GM23248 (cell line): Measurements from ENCODE around the gene RXRA. TPM values are rescaled to one million over a fixed set of nuclear protein-coding genes. Genes with fewer than 3 reads are reported as not detected.

Source experiments
- DNase-seq: peaks from one replicate; pipeline ENCODE4 v3.0.0-alpha.2; 2015
- H2AFZ ChIP-seq: fragments of 200-600 bp; sonication (generic); 2 replicates; pipeline ENCODE4 v1.6.1; 2016; ENCODE audit warnings: antibody characterized with exemption
- H3F3A ChIP-seq: fragments of 200-600 bp; sonication (generic); 2 replicates; pipeline ENCODE4 v1.6.1; 2016; ENCODE audit warnings: mild to moderate bottlenecking, antibody characterized with exemption, mixed run types; ENCODE audit not compliant: insufficient read depth
- H3K27ac ChIP-seq: fragments of 200-600 bp; sonication (generic); 2 replicates; pipeline ENCODE4 v1.5.1; 2016; ENCODE audit warnings: mild to moderate bottlenecking
- H3K27me3 ChIP-seq: fragments of 200-600 bp; sonication (generic); replicated peaks from 2 replicates; pipeline ENCODE4 v1.6.1; 2016; ENCODE audit warnings: mild to moderate bottlenecking; ENCODE audit not compliant: insufficient read depth
- H3K36me3 ChIP-seq: fragments of 200-600 bp; sonication (generic); 2 replicates; pipeline ENCODE4 v1.6.1; 2016; ENCODE audit warnings: low read depth, mild to moderate bottlenecking
- H3K4me1 ChIP-seq: fragments of 200-600 bp; sonication (generic); 2 replicates; pipeline ENCODE4 v1.6.1; 2016; ENCODE audit warnings: mild to moderate bottlenecking; ENCODE audit not compliant: insufficient read depth
- H3K4me2 ChIP-seq: fragments of 200-600 bp; sonication (generic); one replicate; pipeline ENCODE4 v1.6.1; 2016; ENCODE audit warnings: mild to moderate bottlenecking; ENCODE audit not compliant: unreplicated experiment
- H3K4me3 ChIP-seq: fragments of 200-600 bp; sonication (generic); 2 replicates; pipeline ENCODE4 v1.5.1; 2016; ENCODE audit warnings: mild to moderate bottlenecking
- H3K79me2 ChIP-seq: fragments of 200-600 bp; sonication (generic); 2 replicates; pipeline ENCODE4 v1.6.1; 2016; ENCODE audit warnings: mild to moderate bottlenecking; ENCODE audit not compliant: insufficient read depth
- H3K9ac ChIP-seq: fragments of 200-600 bp; sonication (generic); 2 replicates; pipeline ENCODE4 v1.6.1; 2016; ENCODE audit warnings: mild to moderate bottlenecking
- H3K9me2 ChIP-seq: fragments of 200-600 bp; sonication (generic); 2 replicates; pipeline ENCODE4 v1.6.1; 2016; ENCODE audit warnings: mixed run types, mild to moderate bottlenecking, moderate library complexity; ENCODE audit not compliant: insufficient read depth
- H3K9me3 ChIP-seq: fragments of 200-600 bp; sonication (generic); one replicate; pipeline ENCODE4 v1.6.1; 2017; ENCODE audit warnings: low read depth
- H4K20me1 ChIP-seq: fragments of 200-600 bp; sonication (generic); 2 replicates; pipeline ENCODE4 v1.6.0; 2016; ENCODE audit not compliant: insufficient read depth
- EZH2 ChIP-seq: fragments of 200-600 bp; sonication (generic); IDR thresholded peaks from 2 replicates; pipeline ENCODE4 v1.6.1; 2018; ENCODE audit warnings: antibody characterized with exemption, mild to moderate bottlenecking; ENCODE audit not compliant: insufficient read depth, poor library complexity, severe bottlenecking
- EZH2phosphoT487 ChIP-seq: fragments of 200-600 bp; sonication (generic); IDR thresholded peaks from 2 replicates; pipeline ENCODE4 v1.6.1; 2018; ENCODE audit warnings: antibody characterized with exemption, moderate library complexity, mild to moderate bottlenecking, low read depth; ENCODE audit not compliant: insufficient read depth
- WGBS, 2 experiments: methylation state at CpG; one replicate each; pipeline ENCODE4 v1.1.6; 2015 to 2017; ENCODE audit warnings: low lambda C conversion rate in 2 of 2, low coverage in 1 of 2; ENCODE audit errors: missing lambda C conversion rate in 2 of 2; 5-methylcytosine and 5-hydroxymethylcytosine counted together
- in situ Hi-C: fragments of 300-500 bp; cut with MboI; formaldehyde crosslinking; loops from 2 replicates; pipeline ENCODE4 v1.15.0; 2020
- polyA plus RNA-seq: library from polyadenylated mRNA; unstranded; fragments of >200 nt; fragmentation: Nextera tagmentation; extraction: Ambion mirVana; gene quantifications from 2 replicates; pipeline ENCODE4 v1.2.1, GENCODE V29; 2016
- total RNA-seq: library from RNA; depleted of rRNA; stranded (reverse); fragments of >200 nt; shearing (Covaris generic); gene quantifications from 2 replicates; pipeline ENCODE4 v1.2.3, GENCODE V29; 2014

RXRA gene
- total and polyA plus RNA-seq, 2 experiments from 2014 or later = 3.9 to 34.8 TPM

- H4K20me1 ChIP-seq = no peaks in the 10 kb centered on the region; the same call in 1 of the 2 replicates
- DNase-seq = no peak
- H3K27ac ChIP-seq = no peak overlapping the region
- H3K9me3 ChIP-seq = no peaks in the 10 kb centered on the region
- H3K9me2 ChIP-seq = no peaks in the 10 kb centered on the region
- peaks cover 28% of the 10 kb centered on the region for H3K4me1 ChIP-seq
- no peak overlapping the region for H3K4me3 ChIP-seq
- H3K79me2 ChIP-seq = peaks cover 93% of the 10 kb centered on the region
- no peaks in the 10 kb centered on the region for H3K27me3 ChIP-seq
- H3K4me2 ChIP-seq = no peak overlapping the region
- no peak overlapping the region for H2AFZ ChIP-seq
- H3K36me3 ChIP-seq = no peaks in the 10 kb centered on the region
- peaks cover 5% of the 10 kb centered on the region; the same call in 1 of the 2 replicates for H3F3A ChIP-seq
- TF ChIP-seq EZH2phosphoT487 (no peak), EZH2 (no peak)
- no peak overlapping the region for H3K9ac ChIP-seq
- in situ Hi-C loops = no loop called here
- 95 to 100% methylated on average over 2 to 3 of the region's 3 CpGs for WGBS, 2 experiments
Measured at GRCh38 chr9:134368571-134368970, 42.3 kb downstream of the RXRA start.

DNA sequence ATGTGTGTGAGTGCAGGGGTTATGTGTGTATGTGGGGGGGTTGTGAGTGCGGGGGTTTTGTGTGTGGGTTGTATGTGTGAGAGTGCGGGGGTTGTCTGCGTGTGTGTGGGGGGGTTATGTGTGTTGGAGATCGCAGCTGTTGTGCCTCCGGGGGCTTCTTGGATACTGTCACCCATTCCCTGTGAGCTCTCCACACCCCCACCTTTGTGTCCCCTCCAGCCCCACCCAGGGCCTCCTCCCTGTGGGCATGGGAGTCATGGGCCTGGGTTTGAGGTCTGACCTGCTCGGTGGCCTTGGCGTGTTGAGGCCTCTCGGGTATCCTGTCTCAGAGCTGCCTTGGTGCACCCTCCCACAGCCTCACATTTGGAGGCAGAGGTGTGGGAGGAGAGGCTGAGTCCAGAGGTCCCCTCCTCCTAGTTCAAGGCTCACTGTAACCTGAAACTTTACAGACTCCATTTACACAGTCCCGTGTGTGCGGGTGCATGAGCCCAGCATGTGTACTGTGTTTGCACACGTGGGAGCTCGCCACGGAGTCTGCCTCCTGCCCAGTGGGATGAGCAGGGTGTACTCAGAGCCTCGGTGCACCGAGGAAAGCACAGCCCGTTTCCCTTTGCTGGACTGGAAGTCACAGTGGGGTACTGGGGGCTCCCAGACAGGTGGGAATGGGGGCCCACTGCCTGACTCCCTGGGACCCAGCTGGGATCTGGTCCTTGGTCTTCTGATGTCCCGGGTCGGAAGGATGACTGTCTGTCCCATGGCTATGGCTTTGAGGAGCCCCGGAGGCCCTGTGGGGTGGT, 43.4 kb downstream of the RXRA start:
- no peaks in the 10 kb centered on the region for H3K9me3 ChIP-seq
- peaks cover 93% of the 10 kb centered on the region for H3K79me2 ChIP-seq
- 71 to 79% methylated on average over 14 to 19 of the region's 19 CpGs for WGBS, 2 experiments
- in situ Hi-C loops = no loop called here
- H3K9ac ChIP-seq = no peak overlapping the region
- H3K27ac ChIP-seq = no peak overlapping the region
- H3K36me3 ChIP-seq = no peaks in the 10 kb centered on the region
- no peaks in the 10 kb centered on the region; the same call in 1 of the 2 replicates for H4K20me1 ChIP-seq
- TF ChIP-seq EZH2 = no peak
- TF ChIP-seq EZH2phosphoT487 = no peak
- no peaks in the 10 kb centered on the region for H3K9me2 ChIP-seq
- no peak for DNase-seq
- no peak overlapping the region for H3K4me3 ChIP-seq
- H3K4me1 ChIP-seq = peaks cover 28% of the 10 kb centered on the region
- H3K4me2 ChIP-seq = no peak overlapping the region
- no peak overlapping the region for H2AFZ ChIP-seq
- H3K27me3 ChIP-seq = no peaks in the 10 kb centered on the region
- H3F3A ChIP-seq = peaks cover 5% of the 10 kb centered on the region; the same call in 1 of the 2 replicates

GRCh38 chr9:134370213-134370492, 43.9 kb downstream of the RXRA start:
- in situ Hi-C loops = no loop called here
- Histone ChIP-seq H3K4me3 (no peak overlapping the region), H3K9me2 (no peaks in the 10 kb centered on the region), H3K4me1 (peaks cover 32% of the 10 kb centered on the region), H3K27me3 (no peaks in the 10 kb centered on the region), H3K9me3 (no peaks in the 10 kb centered on the region), H3F3A (peaks cover 5% of the 10 kb centered on the region; the same call in 1 of the 2 replicates), H3K36me3 (no peaks in the 10 kb centered on the region), H3K27ac (no peak overlapping the region), H4K20me1 (no peaks in the 10 kb centered on the region; the same call in 1 of the 2 replicates), H3K79me2 (peaks cover 93% of the 10 kb centered on the region), H2AFZ (no peak overlapping the region), H3K4me2 (no peak overlapping the region), H3K9ac (no peak overlapping the region)
- DNase-seq = no peak
- TF ChIP-seq EZH2phosphoT487 = no peak
- TF ChIP-seq EZH2 = no peak
- whole genome bisulfite sequencing, 2 experiments = 81 to 84% methylated on average over 15 of the region's 15 CpGs

- Histone ChIP-seq H3K27me3 (no peaks in the 10 kb centered on the region), H4K20me1 (no peaks in the 10 kb centered on the region; the same call in 1 of the 2 replicates), H3K79me2 (peaks cover 93% of the 10 kb centered on the region), H3K4me1 (peaks cover 34% of the 10 kb centered on the region), H2AFZ (no peak overlapping the region), H3K9ac (no peak overlapping the region), H3F3A (peaks cover 5% of the 10 kb centered on the region; the same call in 1 of the 2 replicates), H3K9me3 (no peaks in the 10 kb centered on the region), H3K4me3 (no peak overlapping the region), H3K4me2 (no peak overlapping the region), H3K36me3 (no peaks in the 10 kb centered on the region), H3K27ac (no peak overlapping the region), H3K9me2 (no peaks in the 10 kb centered on the region)
- DNase-seq = no peak
- 91 to 94% methylated on average over 12 to 16 of the region's 16 CpGs for WGBS, 2 experiments
- in situ Hi-C loops = no loop called here
- TF ChIP-seq EZH2 (no peak), EZH2phosphoT487 (no peak)
Measured at GRCh38 chr9:134370638-134371037, 44.4 kb downstream of the RXRA start.
